Neural cell (in vitro differentiated cells): ENCODE measurements around the gene PRM2. TPM values are rescaled to one million over a fixed set of nuclear protein-coding genes. Genes with fewer than 3 reads are reported as not detected.

Experiments used
- H2AFZ ChIP-seq: fragments of 200-600, 300-800 bp; sonication (generic), shearing (Covaris generic); 2 replicates; pipeline ENCODE4 v1.6.0; 2014; ENCODE audit warnings: low read depth, mild to moderate bottlenecking, antibody characterized with exemption, low read length, moderate library complexity
- H3F3A ChIP-seq: fragments of 200-600 bp; shearing (Covaris generic); 2 replicates; pipeline ENCODE4 v1.6.1; 2016; ENCODE audit warnings: mild to moderate bottlenecking, moderate library complexity, mixed read lengths, antibody characterized with exemption, low read length; ENCODE audit not compliant: insufficient read depth, poor library complexity, severe bottlenecking
- H3K27ac ChIP-seq: fragments of 200-600, 300-800 bp; sonication (generic), shearing (Covaris generic); 2 replicates; pipeline ENCODE4 v1.5.1; 2014; ENCODE audit warnings: mild to moderate bottlenecking, low read length, moderate library complexity
- H3K27me3 ChIP-seq: fragments of 300-800, 200-600 bp; sonication (generic), shearing (Covaris generic); 2 replicates; pipeline ENCODE4 v1.6.0; 2014; ENCODE audit warnings: mild to moderate bottlenecking, low read depth, low read length, moderate library complexity; ENCODE audit not compliant: insufficient read depth
- H3K36me3 ChIP-seq: fragments of 300-800, 200-600 bp; sonication (generic), shearing (Covaris generic); 2 replicates; pipeline ENCODE4 v1.5.1; 2014; ENCODE audit warnings: mild to moderate bottlenecking, antibody characterized with exemption, low read length, moderate library complexity; ENCODE audit not compliant: insufficient read depth
- H3K4me2 ChIP-seq: fragments of 300-800, 200-600 bp; sonication (generic), shearing (Covaris generic); 2 replicates; pipeline ENCODE4 v1.6.0; 2014; ENCODE audit warnings: mild to moderate bottlenecking, low read length
- H3K4me3 ChIP-seq: fragments of 300-800, 200-600 bp; sonication (generic), shearing (Covaris generic); 2 replicates; pipeline ENCODE4 v1.5.1; 2014; ENCODE audit warnings: mild to moderate bottlenecking, low read length, moderate library complexity
- H3K79me2 ChIP-seq: fragments of 200-600 bp; shearing (Covaris generic); replicated peaks from 2 replicates; pipeline ENCODE4 v1.6.0; 2014; ENCODE audit warnings: mild to moderate bottlenecking, low read length, moderate library complexity; ENCODE audit not compliant: insufficient read depth
- H3K9ac ChIP-seq: fragments of 300-800, 200-600 bp; sonication (generic), shearing (Covaris generic); 2 replicates; pipeline ENCODE4 v1.6.1; 2016; ENCODE audit warnings: mild to moderate bottlenecking, low read length, mixed read lengths
- H3K9me2 ChIP-seq: fragments of 200-600 bp; shearing (Covaris generic); 2 replicates; pipeline ENCODE4 v1.6.1; 2016; ENCODE audit warnings: mild to moderate bottlenecking, low read length, mixed read lengths; ENCODE audit not compliant: insufficient read depth
- H3K9me3 ChIP-seq: fragments of 200-600, 300-800 bp; sonication (generic), shearing (Covaris generic); 2 replicates; pipeline ENCODE4 v1.6.1; 2016; ENCODE audit warnings: mild to moderate bottlenecking, mixed run types, low read length, moderate library complexity, mixed read lengths
- H4K20me1 ChIP-seq: fragments of 200-600 bp; shearing (Covaris generic); 2 replicates; pipeline ENCODE4 v1.6.1; 2016; ENCODE audit warnings: mild to moderate bottlenecking, mixed run types; ENCODE audit not compliant: insufficient read depth
- CTCF ChIP-seq: fragments of 450-650 bp; IDR thresholded peaks from 2 replicates; pipeline ENCODE4 v1.5.1; 2014; ENCODE audit warnings: antibody characterized with exemption, mild to moderate bottlenecking, moderate library complexity; ENCODE audit not compliant: poor library complexity, severe bottlenecking
- EP300 ChIP-seq: fragments of 450-650 bp; conservative IDR thresholded peaks from 2 replicates; pipeline ENCODE4 v1.6.1; 2014; ENCODE audit warnings: antibody characterized with exemption, mild to moderate bottlenecking, moderate library complexity; ENCODE audit not compliant: poor library complexity, severe bottlenecking
- EZH2 ChIP-seq: fragments of 200-600, 300-800 bp; shearing (Covaris generic), sonication (generic); IDR thresholded peaks from 2 replicates; pipeline ENCODE4 v1.6.1; 2014; ENCODE audit warnings: antibody characterized with exemption, low read length, borderline replicate concordance, mild to moderate bottlenecking; ENCODE audit not compliant: insufficient read depth, poor library complexity, severe bottlenecking
- MXI1 ChIP-seq: fragments of 450-650 bp; conservative IDR thresholded peaks from 2 replicates; pipeline ENCODE4 v1.6.1; 2014; ENCODE audit warnings: antibody characterized with exemption, mild to moderate bottlenecking; ENCODE audit not compliant: poor library complexity, severe bottlenecking
- POLR2AphosphoS5 ChIP-seq: IDR thresholded peaks from 2 replicates; pipeline ENCODE4 v1.6.1; 2012
- RAD21 ChIP-seq: fragments of 450-650 bp; conservative IDR thresholded peaks from 2 replicates; pipeline ENCODE4 v1.6.1; 2014; ENCODE audit warnings: antibody characterized with exemption, mild to moderate bottlenecking, moderate library complexity
- REST ChIP-seq: IDR thresholded peaks from 2 replicates; pipeline ENCODE4 v1.6.1; 2012; ENCODE audit warnings: borderline replicate concordance
- SMC3 ChIP-seq: fragments of 450-650 bp; conservative IDR thresholded peaks from 2 replicates; pipeline ENCODE4 v1.6.1; 2014; ENCODE audit warnings: antibody characterized with exemption, mild to moderate bottlenecking, moderate library complexity; ENCODE audit not compliant: poor library complexity
- TAF1 ChIP-seq: IDR thresholded peaks from 2 replicates; pipeline ENCODE4 v1.6.1; 2012; ENCODE audit warnings: low read depth
- polyA plus RNA-seq: library from polyadenylated mRNA; depleted of rRNA; stranded (reverse); fragments of >200 nt; gene quantifications from 2 replicates; pipeline ENCODE4 v1.2.3, GENCODE V29; 2014

The PRM2 gene
- polyA plus RNA-seq, 1 donor from 2014 or later: not detected

- H3K27ac ChIP-seq: no peak overlapping the region
- no peaks in the 10 kb centered on the region for H4K20me1 ChIP-seq
- H3F3A ChIP-seq: no peaks in the 10 kb centered on the region
- H3K9me3 ChIP-seq: no peaks in the 10 kb centered on the region
- H3K4me2 ChIP-seq: no peak overlapping the region
- no peak overlapping the region for H3K4me3 ChIP-seq
- H3K9ac ChIP-seq: no peak overlapping the region
- H2AFZ ChIP-seq: no peak overlapping the region
- no peaks in the 10 kb centered on the region for H3K27me3 ChIP-seq
- TF ChIP-seq SMC3: no peak
- no peak for TF ChIP-seq EP300
- TF ChIP-seq POLR2AphosphoS5: no peak
- no peak for TF ChIP-seq CTCF
- no peak for TF ChIP-seq MXI1
- TF ChIP-seq EZH2: no peak
- TF ChIP-seq TAF1: no peak
- no peak for TF ChIP-seq RAD21
- TF ChIP-seq REST: no peak
- H3K9me2 ChIP-seq: no peaks in the 10 kb centered on the region
- no peaks in the 10 kb centered on the region for H3K36me3 ChIP-seq
- no peaks in the 10 kb centered on the region for H3K79me2 ChIP-seq
These were observed 30.1 kb upstream of the PRM2 start for GRCh38 chr16:11306381-11306780.

- Histone ChIP-seq H2AFZ (no peak overlapping the region), H3K27ac (no peak overlapping the region), H3K9ac (no peak overlapping the region), H3K79me2 (no peaks in the 10 kb centered on the region), H3K36me3 (no peaks in the 10 kb centered on the region), H3K9me2 (no peaks in the 10 kb centered on the region), H4K20me1 (no peaks in the 10 kb centered on the region), H3K27me3 (no peaks in the 10 kb centered on the region), H3K9me3 (no peaks in the 10 kb centered on the region), H3K4me2 (no peak overlapping the region), H3K4me3 (no peak overlapping the region), H3F3A (no peaks in the 10 kb centered on the region)
- TF ChIP-seq POLR2AphosphoS5: no peak
- no peak for TF ChIP-seq TAF1
- TF ChIP-seq EZH2: no peak
- no peak for TF ChIP-seq SMC3
- no peak for TF ChIP-seq MXI1
- no peak for TF ChIP-seq RAD21
- TF ChIP-seq EP300: no peak
- TF ChIP-seq REST: no peak
- no peak for TF ChIP-seq CTCF
These were observed 27.3 kb upstream of the PRM2 start for GRCh38 chr16:11303405-11304138.
